OCI-LY7 (cell line): Measurements from ENCODE around the gene CXorf66. TPM values are rescaled to one million over a fixed set of nuclear protein-coding genes. Genes with fewer than 3 reads are reported as not detected.

ENCODE experiments used
- BruUV-seq: library from RNA; stranded (reverse); fragments of 400-500 nt; replicated peaks from 2 replicates; lab custom pipeline; 2021; lab: Mats Ljungman, UMichigan
- CTCF ChIA-PET: fragments of 300-600 bp; sonication (Branson Sonifier 250); formaldehyde crosslinking; loops from one replicate; lab custom pipeline; 2022; ENCODE audit warnings: antibody characterized with exemption; ENCODE audit not compliant: unreplicated experiment; lab: Charles Lee
- POLR2A ChIA-PET: fragments of 300-600 bp; sonication (Branson Sonifier 250); formaldehyde crosslinking; loops from one replicate; lab custom pipeline; 2022; ENCODE audit warnings: antibody characterized with exemption; lab: Charles Lee
- DNase-seq: peaks from one replicate; pipeline ENCODE4 v3.0.0-alpha.2; 2015; ENCODE audit warnings: low spot score
- H2AFZ ChIP-seq: fragments of 200-600 bp; sonication (generic), shearing (Covaris generic); 2 replicates; pipeline ENCODE4 v1.6.1; 2014; ENCODE audit warnings: mild to moderate bottlenecking, antibody characterized with exemption, low read length, moderate library complexity
- H3K27ac ChIP-seq: fragments of 200-600 bp; sonication (generic); 2 replicates; pipeline ENCODE4 v1.5.1; 2014; ENCODE audit warnings: mixed run types, low read depth, mild to moderate bottlenecking, moderate library complexity, low read length, inconsistent platforms; ENCODE audit not compliant: poor library complexity, severe bottlenecking
- H3K36me3 ChIP-seq: fragments of 200-600 bp; sonication (generic); 2 replicates; pipeline ENCODE4 v1.6.1; 2014; ENCODE audit warnings: mild to moderate bottlenecking, antibody characterized with exemption, low read length, moderate library complexity, mixed read lengths; ENCODE audit not compliant: insufficient read depth
- H3K4me1 ChIP-seq: fragments of 200-600 bp; sonication (generic); 2 replicates; pipeline ENCODE4 v1.5.1; 2014; ENCODE audit warnings: mild to moderate bottlenecking, low read length; ENCODE audit not compliant: insufficient read depth, poor library complexity, severe bottlenecking
- H3K4me2 ChIP-seq: fragments of 200-600 bp; sonication (generic); 2 replicates; pipeline ENCODE4 v1.6.1; 2014; ENCODE audit warnings: mild to moderate bottlenecking, low read length
- H3K4me3 ChIP-seq: fragments of 200-600 bp; sonication (generic); 2 replicates; pipeline ENCODE4 v1.5.1; 2014; ENCODE audit warnings: mild to moderate bottlenecking, low read depth, low read length; ENCODE audit not compliant: poor library complexity, severe bottlenecking
- H3K79me2 ChIP-seq: fragments of 200-600 bp; sonication (generic); 2 replicates; pipeline ENCODE4 v1.6.1; 2016; ENCODE audit warnings: low read depth, mild to moderate bottlenecking, low read length, moderate library complexity, mixed read lengths; ENCODE audit not compliant: insufficient read depth
- H3K9me2 ChIP-seq: fragments of 200-600 bp; sonication (generic); 2 replicates; pipeline ENCODE4 v1.6.1; 2016; ENCODE audit warnings: mild to moderate bottlenecking, low read length, mixed read lengths; ENCODE audit not compliant: insufficient read depth
- H3K9me3 ChIP-seq: fragments of 200-600 bp; sonication (generic); 2 replicates; pipeline ENCODE4 v1.6.1; 2014; ENCODE audit warnings: mild to moderate bottlenecking, mixed run types, low read length, mixed read lengths
- H4K20me1 ChIP-seq: fragments of 200-600 bp; sonication (generic); 2 replicates; pipeline ENCODE4 v1.6.1; 2014; ENCODE audit warnings: mild to moderate bottlenecking, antibody characterized with exemption, low read length, moderate library complexity, mixed read lengths; ENCODE audit not compliant: insufficient read depth
- CTCF ChIP-seq: fragments of 200-600 bp; sonication (generic); conservative IDR thresholded peaks from 2 replicates; pipeline ENCODE4 v1.5.1; 2014; ENCODE audit warnings: mild to moderate bottlenecking, antibody characterized with exemption, low read length, moderate library complexity, mixed read lengths
- EZH2phosphoT487 ChIP-seq: fragments of 200-600 bp; sonication (generic); IDR thresholded peaks from 2 replicates; pipeline ENCODE4 v1.6.1; 2018; ENCODE audit warnings: low read depth, borderline replicate concordance, mild to moderate bottlenecking, mixed run types, antibody characterized with exemption, low read length, moderate library complexity, mixed read lengths
- intact Hi-C: fragments of 100-400 bp; cut with micrococcal nuclease; formaldehyde crosslinking; loops from one replicate; pipeline ENCODE4 v1.10.0; 2022; ENCODE audit not compliant: unreplicated experiment
- total RNA-seq, 2 experiments: library from RNA; depleted of rRNA in 1 of 2; stranded (reverse); fragments of >200 nt in 1 of 2; shearing (Covaris generic) in 1 of 2; gene quantifications; 2 replicates each; pipeline ENCODE4 v1.2.3, GENCODE V29; 2014 to 2022

CXorf66 gene
- total RNA-seq, 2 experiments from 2014 or later: not detected

GRCh38 chrX:139932901-139933796 lies 32.2 kb downstream of the CXorf66 start, which contains the start of gene ATP11C:
Gene ATP11C (minus strand): TSS chrX:139933053. CDS start chrX:139932042, 1,011 bp downstream.
- Histone ChIP-seq H3K79me2 (peaks cover 30% of the 10 kb centered on the region), H3K4me1 (peaks cover 31% of the 10 kb centered on the region), H3K9me3 (no peaks in the 10 kb centered on the region), H2AFZ (peak within 1 kb of the TSS; percentile 89), H3K9me2 (no peaks in the 10 kb centered on the region), H3K27ac (peak within 1 kb of the TSS; percentile 82), H4K20me1 (peaks cover 9% of the 10 kb centered on the region; the same call in 1 of the 2 replicates), H3K36me3 (no peaks in the 10 kb centered on the region), H3K4me3 (peak within 1 kb of the TSS; percentile 81), H3K4me2 (peak within 1 kb of the TSS; percentile 98)
- ChIA-PET CTCF (interaction anchor here (0.6 kb wide), 1 partner anchor 373 kb away, joined by 3 read pairs; no protein-coding TSS in a partner anchor), POLR2A (interaction anchor here (0.6 to 1.3 kb wide), 8 partner anchors 12 to 455 kb away, joined by 3 to 9 read pairs (median 4); no protein-coding TSS in a partner anchor)
- no peak for TF ChIP-seq EZH2phosphoT487
- TF ChIP-seq CTCF: no peak; the same call in 1 of the 2 replicates
- no TSS peak for BruUV-seq
- intact Hi-C loops: loop anchor here (2.0 kb wide), 1 partner anchor 378 kb away; no protein-coding TSS in a partner anchor
- peak; percentile 86 for DNase-seq

- peak overlapping the region; percentile 19; the same call in 1 of the 2 replicates for H2AFZ ChIP-seq
- H3K4me2 ChIP-seq: peak overlapping the region; percentile 88
- no peak for TF ChIP-seq CTCF
- TF ChIP-seq EZH2phosphoT487: no peak
- ChIA-PET POLR2A (no interaction called here), CTCF (interaction anchor here (0.6 kb wide), 1 partner anchor 372 kb away, joined by 3 read pairs; no protein-coding TSS in a partner anchor)
- peaks cover 9% of the 10 kb centered on the region; the same call in 1 of the 2 replicates for H4K20me1 ChIP-seq
- H3K79me2 ChIP-seq: peaks cover 37% of the 10 kb centered on the region
- peak; percentile 45 for DNase-seq
- peaks cover 31% of the 10 kb centered on the region for H3K4me1 ChIP-seq
- peak overlapping the region; percentile 81 for H3K4me3 ChIP-seq
- intact Hi-C loops: loop anchor here (2.0 kb wide), 1 partner anchor 377 kb away; no protein-coding TSS in a partner anchor
- H3K9me3 ChIP-seq: no peaks in the 10 kb centered on the region
- H3K36me3 ChIP-seq: no peaks in the 10 kb centered on the region
- H3K27ac ChIP-seq: peak overlapping the region; percentile 82
- no TSS peak for BruUV-seq
- H3K9me2 ChIP-seq: no peaks in the 10 kb centered on the region
Measured at GRCh38 chrX:139932073-139932900, 33.0 kb downstream of the CXorf66 start.
